Stimulated activated naive B cell treated with anti-CD40 and anti-IgM and Interleukin-4, amounts not matched to agents 10 μg/mL and 1 μg/mL and 100 μg/mL, for 72 hours (primary cell): ENCODE measurements around the gene HS6ST2.

Experiments used
- ATAC-seq, 2 donors: fragments of 150-1000 bp; cut with Tn5 transposase; replicated peaks; 2 replicates each; pipeline ENCODE4 v1.10.0; 2021; ENCODE audit warnings: moderate library complexity in 1 of 2
- DNase-seq: peaks from one replicate; pipeline ENCODE4 v3.0.0; 2021
- H3K27ac Mint-ChIP-seq: one replicate; pipeline ENCODE4 v1.8.0; 2022; ENCODE audit warnings: mild to moderate bottlenecking, mixed read lengths
- H3K27me3 Mint-ChIP-seq, 2 donors: one replicate each; pipeline ENCODE4 v1.8.0; 2022; ENCODE audit warnings: mixed read lengths in 2 of 2
- H3K36me3 Mint-ChIP-seq, 2 donors: one replicate each; pipeline ENCODE4 v1.8.0; 2022; ENCODE audit warnings: mixed read lengths in 2 of 2, mild to moderate bottlenecking in 1 of 2
- H3K4me1 Mint-ChIP-seq, 2 donors: one replicate each; pipeline ENCODE4 v1.8.0; 2022; ENCODE audit warnings: mixed read lengths in 2 of 2, mild to moderate bottlenecking in 1 of 2
- H3K4me3 Mint-ChIP-seq, 2 donors: one replicate each; pipeline ENCODE4 v1.8.0; 2022; ENCODE audit warnings: mild to moderate bottlenecking in 2 of 2, mixed read lengths in 2 of 2, moderate library complexity in 1 of 2
- H3K9me3 Mint-ChIP-seq, 2 donors: one replicate each; pipeline ENCODE4 v1.8.0; 2022; ENCODE audit warnings: mixed read lengths in 2 of 2, mild to moderate bottlenecking in 1 of 2

HS6ST2 gene

GRCh38 chrX:132743086-132743485 lies 215.3 kb downstream of the HS6ST2 start:
- Mint-ChIP-seq H3K4me3 (no peak overlapping the region), H3K4me1 (peaks cover 0 to 2% of the 10 kb centered on the region in 2 donors), H3K9me3 (no peaks in the 10 kb centered on the region), H3K36me3 (no peaks in the 10 kb centered on the region), H3K27me3 (peaks cover 10 to 22% of the 10 kb centered on the region in 2 donors), H3K27ac (no peak overlapping the region)
- ATAC-seq: no peak
- DNase-seq: no peak

GRCh38 chrX:132742246-132742645 lies 216.2 kb downstream of the HS6ST2 start:
- H3K4me3 Mint-ChIP-seq: no peak overlapping the region
- peaks cover 0 to 2% of the 10 kb centered on the region in 2 donors for H3K4me1 Mint-ChIP-seq

GRCh38 chrX:132741689-132742088 lies 216.7 kb downstream of the HS6ST2 start:
- H3K9me3 Mint-ChIP-seq: no peaks in the 10 kb centered on the region
- no peaks in the 10 kb centered on the region for H3K36me3 Mint-ChIP-seq
- no peak for DNase-seq
- no peak overlapping the region for H3K4me3 Mint-ChIP-seq
- no peak overlapping the region for H3K27ac Mint-ChIP-seq
- no peak for ATAC-seq
- peaks cover 0 to 2% of the 10 kb centered on the region in 2 donors for H3K4me1 Mint-ChIP-seq
- H3K27me3 Mint-ChIP-seq: peaks cover 10 to 17% of the 10 kb centered on the region in 2 donors

More at GRCh38 chrX:132742246-132742645, 216.2 kb downstream of the HS6ST2 start:
- H3K36me3 Mint-ChIP-seq: no peaks in the 10 kb centered on the region
- ATAC-seq: no peak
- H3K27me3 Mint-ChIP-seq: peaks cover 10 to 23% of the 10 kb centered on the region in 2 donors
- H3K9me3 Mint-ChIP-seq: no peaks in the 10 kb centered on the region
- no peak for DNase-seq
- no peak overlapping the region for H3K27ac Mint-ChIP-seq

DNA sequence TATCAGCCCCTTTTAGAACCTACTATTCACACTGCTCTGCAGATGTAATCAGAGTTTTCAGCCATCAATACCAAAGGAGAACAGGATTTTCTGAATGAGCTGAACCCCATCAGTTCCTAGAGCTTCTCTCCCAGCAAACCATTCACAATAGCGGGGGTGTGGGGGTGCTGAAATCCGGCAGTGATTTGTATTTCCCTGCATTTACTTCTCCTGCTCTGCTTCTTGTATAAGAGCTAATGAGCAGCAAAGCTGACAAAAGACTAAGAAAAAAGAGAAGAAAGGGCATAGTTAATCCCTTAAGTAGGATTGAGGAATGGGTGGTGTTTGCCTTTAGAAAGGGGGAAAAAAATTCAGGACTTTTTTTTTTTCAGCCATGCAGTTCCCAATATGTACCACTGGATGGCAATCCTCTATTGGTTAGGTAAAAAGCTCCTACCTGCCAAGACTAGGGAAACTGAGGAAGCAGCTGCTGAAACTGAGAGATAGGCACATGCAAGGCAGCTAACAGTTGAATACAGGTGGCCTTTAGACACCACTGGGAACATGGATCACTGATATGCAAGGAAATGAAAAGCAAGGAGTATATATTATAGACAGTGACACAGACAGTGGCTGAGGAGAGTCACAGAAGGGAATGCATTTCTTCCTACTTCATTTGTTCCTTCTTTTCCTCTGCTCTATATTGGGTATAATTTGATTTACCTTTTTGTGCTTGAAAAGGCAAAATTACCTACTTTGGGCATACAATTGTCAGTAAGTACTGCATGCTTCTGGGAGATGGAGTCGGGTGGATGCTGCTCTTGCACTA lies 217.9 kb downstream of the HS6ST2 start:
- Mint-ChIP-seq H3K27ac (no peak overlapping the region), H3K4me1 (peaks cover 0 to 1% of the 10 kb centered on the region in 2 donors), H3K4me3 (no peak overlapping the region), H3K9me3 (no peaks in the 10 kb centered on the region), H3K36me3 (no peaks in the 10 kb centered on the region), H3K27me3 (peaks cover 8 to 17% of the 10 kb centered on the region in 2 donors)
- ATAC-seq: no peak
- no peak for DNase-seq

- Mint-ChIP-seq H3K4me3 (no peak overlapping the region), H3K9me3 (no peaks in the 10 kb centered on the region), H3K27me3 (peaks cover 4 to 17% of the 10 kb centered on the region in 2 donors), H3K36me3 (no peaks in the 10 kb centered on the region), H3K4me1 (no peaks in the 10 kb centered on the region), H3K27ac (no peak overlapping the region)
- ATAC-seq (no peak), DNase-seq (no peak)
Measured at GRCh38 chrX:132738951-132739350, 219.5 kb downstream of the HS6ST2 start.

GRCh38 chrX:132737743-132738142 lies 220.7 kb downstream of the HS6ST2 start:
- DNase-seq: no peak
- Mint-ChIP-seq H3K36me3 (no peaks in the 10 kb centered on the region), H3K4me1 (no peaks in the 10 kb centered on the region), H3K9me3 (no peaks in the 10 kb centered on the region), H3K27me3 (peaks cover 4 to 23% of the 10 kb centered on the region in 2 donors), H3K4me3 (no peak overlapping the region), H3K27ac (no peak overlapping the region)
- ATAC-seq: peak in 1 of 2 donors; percentile 41

GRCh38 chrX:132732236-132732635 lies 226.2 kb downstream of the HS6ST2 start:
- no peak for ATAC-seq
- H3K9me3 Mint-ChIP-seq: no peaks in the 10 kb centered on the region
- H3K4me3 Mint-ChIP-seq: no peak overlapping the region
- peaks cover 0 to 14% of the 10 kb centered on the region in 2 donors for H3K27me3 Mint-ChIP-seq
- H3K36me3 Mint-ChIP-seq: no peaks in the 10 kb centered on the region
- no peak overlapping the region for H3K27ac Mint-ChIP-seq
- H3K4me1 Mint-ChIP-seq: no peaks in the 10 kb centered on the region
- DNase-seq: no peak

GRCh38 chrX:132730726-132731125 lies 227.7 kb downstream of the HS6ST2 start:
- peaks cover 0 to 11% of the 10 kb centered on the region in 2 donors for H3K27me3 Mint-ChIP-seq

GRCh38 chrX:132730266-132730665 lies 228.2 kb downstream of the HS6ST2 start:
- DNase-seq (no peak), ATAC-seq (no peak)
- H3K4me1 Mint-ChIP-seq: no peaks in the 10 kb centered on the region
- H3K27me3 Mint-ChIP-seq: peaks cover 0 to 11% of the 10 kb centered on the region in 2 donors
- no peak overlapping the region for H3K27ac Mint-ChIP-seq
- H3K36me3 Mint-ChIP-seq: no peaks in the 10 kb centered on the region
- no peaks in the 10 kb centered on the region for H3K9me3 Mint-ChIP-seq
- H3K4me3 Mint-ChIP-seq: no peak overlapping the region

More at GRCh38 chrX:132730726-132731125, 227.7 kb downstream of the HS6ST2 start:
- Mint-ChIP-seq H3K9me3 (no peaks in the 10 kb centered on the region), H3K27ac (no peak overlapping the region), H3K4me3 (no peak overlapping the region), H3K4me1 (no peaks in the 10 kb centered on the region), H3K36me3 (no peaks in the 10 kb centered on the region)
- ATAC-seq (no peak), DNase-seq (no peak)

GRCh38 chrX:132728296-132728695 lies 230.1 kb downstream of the HS6ST2 start:
- Mint-ChIP-seq H3K27ac (no peak overlapping the region), H3K36me3 (no peaks in the 10 kb centered on the region), H3K9me3 (no peaks in the 10 kb centered on the region), H3K4me3 (no peak overlapping the region), H3K4me1 (no peaks in the 10 kb centered on the region), H3K27me3 (peaks cover 0 to 10% of the 10 kb centered on the region in 2 donors)
- DNase-seq: no peak
- no peak for ATAC-seq

GRCh38 chrX:132718431-132718958 lies 239.9 kb downstream of the HS6ST2 start:
- H3K9me3 Mint-ChIP-seq: peaks cover 4 to 6% of the 10 kb centered on the region in 2 donors
- no peak for ATAC-seq
- DNase-seq: no peak
- H3K27me3 Mint-ChIP-seq: peaks cover 9 to 15% of the 10 kb centered on the region in 2 donors
- H3K4me1 Mint-ChIP-seq: no peaks in the 10 kb centered on the region
- no peak overlapping the region for H3K27ac Mint-ChIP-seq
- no peak overlapping the region for H3K4me3 Mint-ChIP-seq
- no peaks in the 10 kb centered on the region for H3K36me3 Mint-ChIP-seq

DNA sequence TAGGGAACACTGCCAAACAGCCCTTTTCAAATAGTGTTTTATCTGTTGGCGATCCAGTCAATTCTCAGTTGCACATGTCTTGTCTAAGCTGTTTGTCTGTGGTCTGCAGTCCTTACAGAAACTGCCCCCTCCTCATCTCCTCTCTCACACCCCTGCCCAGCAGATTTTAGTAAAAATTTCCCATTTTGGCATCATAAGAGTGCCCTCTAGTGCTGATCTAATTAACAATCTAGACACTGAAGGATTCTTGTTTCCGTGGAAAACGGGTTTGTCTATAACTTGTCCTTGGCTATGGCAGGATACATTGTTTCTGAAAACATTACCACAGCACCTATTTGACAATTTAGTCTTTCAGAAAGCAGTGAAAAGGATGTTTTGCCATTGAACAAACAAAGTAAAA lies 242.4 kb downstream of the HS6ST2 start:
- H3K4me3 Mint-ChIP-seq: no peak overlapping the region
- H3K27me3 Mint-ChIP-seq: peaks cover 9 to 15% of the 10 kb centered on the region in 2 donors
- ATAC-seq: no peak
- peaks cover 4 to 6% of the 10 kb centered on the region in 2 donors for H3K9me3 Mint-ChIP-seq
- no peak overlapping the region for H3K27ac Mint-ChIP-seq
- no peaks in the 10 kb centered on the region for H3K4me1 Mint-ChIP-seq
- no peak for DNase-seq
- H3K36me3 Mint-ChIP-seq: no peaks in the 10 kb centered on the region

- no peaks in the 10 kb centered on the region for H3K36me3 Mint-ChIP-seq
- ATAC-seq (no peak), DNase-seq (no peak)
- H3K4me1 Mint-ChIP-seq: peaks cover 0 to 1% of the 10 kb centered on the region in 2 donors
- H3K9me3 Mint-ChIP-seq: no peaks in the 10 kb centered on the region
- no peak overlapping the region for H3K27ac Mint-ChIP-seq
- no peak overlapping the region for H3K4me3 Mint-ChIP-seq
- H3K27me3 Mint-ChIP-seq: peaks cover 0 to 9% of the 10 kb centered on the region in 2 donors
Measured at GRCh38 chrX:132714913-132715312, 243.5 kb downstream of the HS6ST2 start.

DNA sequence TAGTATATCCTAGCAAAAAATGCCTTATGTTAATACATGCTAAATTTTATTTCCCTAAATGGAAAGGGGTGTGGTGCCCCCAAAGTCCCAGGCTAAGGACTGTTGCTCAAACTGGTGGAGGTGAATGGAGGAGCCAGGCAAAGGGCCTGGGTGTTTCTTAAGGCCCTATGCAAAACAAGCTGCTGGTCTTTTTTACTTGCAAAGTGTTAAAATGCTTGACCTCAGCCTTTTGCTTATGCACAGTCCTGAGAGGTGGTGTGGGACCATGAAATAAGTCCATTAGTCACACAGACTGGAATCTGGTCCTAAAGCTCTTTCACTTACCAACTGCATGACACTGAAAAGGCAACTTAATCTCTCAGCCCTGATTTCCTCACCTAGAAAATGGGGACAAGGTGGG lies 246.1 kb downstream of the HS6ST2 start:
- ATAC-seq: no peak
- peaks cover 0 to 1% of the 10 kb centered on the region in 2 donors for H3K4me1 Mint-ChIP-seq

DNA sequence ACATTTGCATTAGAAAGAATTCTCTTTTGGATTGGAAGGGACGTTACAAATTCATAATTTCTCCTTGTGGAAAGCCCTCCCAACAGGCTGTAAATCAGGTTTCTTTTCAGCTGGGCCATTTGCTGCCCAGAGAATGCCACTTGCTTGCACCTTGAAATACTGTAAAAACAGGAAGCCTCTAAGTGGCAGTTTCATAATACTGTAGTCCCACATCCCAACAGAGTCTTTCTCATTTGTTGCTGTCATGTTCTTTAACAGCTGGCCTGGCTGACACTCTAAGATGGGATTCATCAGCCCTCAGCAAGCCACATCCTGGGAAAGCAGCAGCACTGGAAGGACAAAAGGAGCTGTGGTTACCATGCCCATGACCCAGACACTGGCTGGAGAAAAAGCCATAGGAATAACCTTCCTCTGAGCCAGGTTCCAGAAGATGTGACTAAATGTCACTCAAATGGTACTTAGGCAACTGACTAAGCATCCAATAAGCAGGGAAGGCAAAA lies 247.7 kb downstream of the HS6ST2 start:
- Mint-ChIP-seq H3K4me3 (no peak overlapping the region), H3K4me1 (peaks cover 0 to 1% of the 10 kb centered on the region in 2 donors), H3K27me3 (no peaks in the 10 kb centered on the region), H3K36me3 (no peaks in the 10 kb centered on the region), H3K27ac (no peak overlapping the region), H3K9me3 (no peaks in the 10 kb centered on the region)
- no peak for ATAC-seq
- DNase-seq: no peak

More for the DNA sequence above, 246.1 kb downstream of the HS6ST2 start:
- H3K27ac Mint-ChIP-seq: no peak overlapping the region
- H3K36me3 Mint-ChIP-seq: no peaks in the 10 kb centered on the region
- no peaks in the 10 kb centered on the region for H3K27me3 Mint-ChIP-seq
- DNase-seq: no peak
- H3K9me3 Mint-ChIP-seq: no peaks in the 10 kb centered on the region
- H3K4me3 Mint-ChIP-seq: no peak overlapping the region
